NT2/D1 (cell line): ENCODE data around the gene KIAA1191.

Experiments
- DNase-seq: peaks from one replicate; pipeline ENCODE4 v3.0.0-alpha.2; 2011; ENCODE audit warnings: low read depth, low spot score
- H3K27me3 ChIP-seq: 2 replicates; pipeline ENCODE4 v1.6.0; 2011; ENCODE audit warnings: mild to moderate bottlenecking; ENCODE audit not compliant: insufficient read length, insufficient read depth
- H3K36me3 ChIP-seq: 2 replicates; pipeline ENCODE4 v1.6.1; 2011; ENCODE audit warnings: mild to moderate bottlenecking, low read length, mixed read lengths; ENCODE audit not compliant: insufficient read depth, insufficient read length
- H3K4me1 ChIP-seq: 2 replicates; pipeline ENCODE4 v1.5.1; 2011; ENCODE audit not compliant: insufficient read depth, insufficient read length
- H3K4me3 ChIP-seq: 2 replicates; pipeline ENCODE4 v1.5.1; 2011; ENCODE audit warnings: low read depth; ENCODE audit not compliant: insufficient read length
- H3K9ac ChIP-seq: 2 replicates; pipeline ENCODE4 v1.6.0; 2011; ENCODE audit warnings: low read depth; ENCODE audit not compliant: insufficient read length
- H3K9me3 ChIP-seq: 2 replicates; pipeline ENCODE4 v1.5.1; 2011; ENCODE audit warnings: mild to moderate bottlenecking, low read length; ENCODE audit not compliant: insufficient read depth
- SUZ12 ChIP-seq: IDR thresholded peaks from 2 replicates; pipeline ENCODE4 v1.6.1; 2011; ENCODE audit not compliant: insufficient read length, insufficient read depth; ENCODE audit errors: extremely low read depth
- YY1 ChIP-seq: IDR thresholded peaks from 2 replicates; pipeline ENCODE4 v1.6.1; 2011; ENCODE audit not compliant: insufficient read length, insufficient read depth
- ZNF274 ChIP-seq: IDR thresholded peaks from 2 replicates; pipeline ENCODE4 v1.6.1; 2011; ENCODE audit warnings: mild to moderate bottlenecking, low read depth, low read length

Gene KIAA1191

GRCh38 chr5:176342766-176343458 is 18.7 kb downstream of the KIAA1191 start:
- H3K9me3 ChIP-seq = no peaks in the 10 kb centered on the region
- H3K9ac ChIP-seq = no peak overlapping the region
- no peak for DNase-seq
- peaks cover 45% of the 10 kb centered on the region for H3K36me3 ChIP-seq
- H3K4me1 ChIP-seq = no peaks in the 10 kb centered on the region
- H3K4me3 ChIP-seq = no peak overlapping the region
- H3K27me3 ChIP-seq = no peaks in the 10 kb centered on the region
- TF ChIP-seq YY1 (no peak), SUZ12 (no peak), ZNF274 (no peak)

DNA sequence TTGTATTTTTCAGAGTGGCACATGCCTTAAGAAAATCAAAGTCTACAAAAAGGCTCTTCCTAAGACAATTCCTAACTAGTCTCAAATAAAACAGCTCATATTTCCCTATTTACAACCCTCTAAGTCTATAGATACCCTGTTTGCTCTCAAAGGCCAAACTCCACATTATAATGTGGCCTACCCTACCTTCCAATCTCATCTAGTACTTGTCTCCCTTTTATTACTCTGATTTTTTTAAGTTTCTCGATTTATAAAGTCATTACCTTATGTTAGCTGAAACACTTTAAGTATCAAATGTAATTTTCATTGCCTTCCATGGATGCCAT is 19.4 kb downstream of the KIAA1191 start:
- H3K9me3 ChIP-seq = no peaks in the 10 kb centered on the region
- H3K9ac ChIP-seq = no peak overlapping the region
- TF ChIP-seq SUZ12 = no peak
- no peak for TF ChIP-seq ZNF274
- TF ChIP-seq YY1 = no peak
- no peak overlapping the region for H3K4me3 ChIP-seq
- DNase-seq = no peak
- peaks cover 44% of the 10 kb centered on the region for H3K36me3 ChIP-seq
- H3K27me3 ChIP-seq = no peaks in the 10 kb centered on the region
- H3K4me1 ChIP-seq = no peaks in the 10 kb centered on the region

GRCh38 chr5:176341325-176342157 is 20.0 kb downstream of the KIAA1191 start:
- no peak for TF ChIP-seq YY1
- no peak for TF ChIP-seq SUZ12
- no peak for TF ChIP-seq ZNF274

GRCh38 chr5:176339304-176339703 is 22.3 kb downstream of the KIAA1191 start:
- TF ChIP-seq SUZ12 = no peak
- no peak for TF ChIP-seq YY1
- no peak for TF ChIP-seq ZNF274
- Histone ChIP-seq H3K4me1 (no peaks in the 10 kb centered on the region), H3K36me3 (peaks cover 26% of the 10 kb centered on the region), H3K9me3 (no peaks in the 10 kb centered on the region), H3K9ac (no peak overlapping the region), H3K4me3 (no peak overlapping the region), H3K27me3 (no peaks in the 10 kb centered on the region)
- no peak for DNase-seq

More at GRCh38 chr5:176341325-176342157, 20.0 kb downstream of the KIAA1191 start:
- H3K36me3 ChIP-seq = peaks cover 45% of the 10 kb centered on the region
- no peak for DNase-seq
- no peak overlapping the region for H3K4me3 ChIP-seq
- H3K27me3 ChIP-seq = no peaks in the 10 kb centered on the region
- H3K9ac ChIP-seq = no peak overlapping the region
- no peaks in the 10 kb centered on the region for H3K4me1 ChIP-seq
- H3K9me3 ChIP-seq = no peaks in the 10 kb centered on the region

GRCh38 chr5:176337913-176338312 is 23.7 kb downstream of the KIAA1191 start:
- Histone ChIP-seq H3K27me3 (no peaks in the 10 kb centered on the region), H3K4me1 (no peaks in the 10 kb centered on the region), H3K9ac (no peak overlapping the region), H3K4me3 (no peak overlapping the region), H3K9me3 (no peaks in the 10 kb centered on the region), H3K36me3 (peaks cover 24% of the 10 kb centered on the region)
- no peak for DNase-seq
- TF ChIP-seq SUZ12 (no peak), ZNF274 (no peak), YY1 (no peak)

DNA sequence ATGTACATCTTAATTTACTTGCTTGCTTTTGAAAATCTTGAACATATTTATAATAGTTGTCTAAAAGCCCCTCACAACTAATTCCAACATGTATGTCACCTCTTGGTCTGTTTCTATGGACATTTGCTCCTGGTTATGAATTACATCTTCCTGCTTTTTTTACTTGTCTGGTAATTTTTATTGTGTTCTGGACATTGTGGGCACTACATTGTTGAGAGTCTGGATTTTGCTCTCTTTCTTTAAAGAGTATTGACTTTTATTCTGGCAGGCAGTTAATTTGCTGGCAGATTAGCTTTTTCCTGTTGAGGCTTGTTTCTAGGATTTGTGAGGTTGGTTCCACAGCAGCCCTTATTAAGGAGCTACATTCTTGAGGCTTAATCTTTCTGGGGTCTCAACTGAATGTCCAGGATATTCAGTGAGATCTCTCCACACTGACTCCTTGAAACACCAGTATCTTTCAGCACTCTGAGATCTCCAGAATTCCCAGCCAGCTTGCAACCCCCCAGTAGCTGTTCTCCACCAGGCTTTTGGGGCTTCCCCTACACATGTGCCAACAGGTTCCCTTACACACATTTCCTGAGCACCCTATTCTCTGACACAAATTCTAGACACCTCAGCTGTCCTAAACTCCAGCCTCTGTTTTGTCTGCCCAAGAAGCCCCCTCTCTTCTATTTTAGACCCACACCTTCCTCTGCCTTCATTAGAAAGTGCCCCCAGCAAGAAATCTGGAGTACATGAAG is 27.4 kb downstream of the KIAA1191 start:
- TF ChIP-seq ZNF274 (no peak), YY1 (no peak), SUZ12 (no peak)
- no peak for DNase-seq
- Histone ChIP-seq H3K9ac (no peak overlapping the region), H3K9me3 (no peaks in the 10 kb centered on the region), H3K27me3 (no peaks in the 10 kb centered on the region), H3K4me3 (no peak overlapping the region), H3K36me3 (peaks cover 15% of the 10 kb centered on the region), H3K4me1 (no peaks in the 10 kb centered on the region)

- Histone ChIP-seq H3K4me3 (no peak overlapping the region), H3K36me3 (peaks cover 18% of the 10 kb centered on the region), H3K4me1 (no peaks in the 10 kb centered on the region), H3K9ac (no peak overlapping the region), H3K27me3 (no peaks in the 10 kb centered on the region), H3K9me3 (no peaks in the 10 kb centered on the region)
- DNase-seq = no peak
- no peak for TF ChIP-seq YY1
- TF ChIP-seq SUZ12 = no peak
- TF ChIP-seq ZNF274 = no peak
These were observed 41.0 kb downstream of the KIAA1191 start for GRCh38 chr5:176320577-176320976.
